HL-60 (cell line): ENCODE results near the gene CROT.
A peak's percentile ranks its signal among the peaks of the same experiment; 100 is the strongest.

ENCODE experiments used
- DNase-seq, 2 experiments: peaks; one replicate each; pipeline ENCODE4 v3.0.0-alpha.2; 2010 to 2020; ENCODE audit warnings: low read depth in 1 of 2, low spot score in 1 of 2
- H3K27ac ChIP-seq: fragments of 250-450 bp; sonication (Bioruptor Pico); replicated peaks from 2 replicates; pipeline ENCODE4 v1.5.1; 2020; ENCODE audit warnings: mild to moderate bottlenecking, moderate library complexity
- H3K27me3 ChIP-seq: fragments of 250-450 bp; sonication (Bioruptor Pico); 2 replicates; pipeline ENCODE4 v1.5.1; 2021; ENCODE audit warnings: mild to moderate bottlenecking, moderate library complexity; ENCODE audit not compliant: insufficient read depth, poor library complexity, severe bottlenecking
- H3K4me3 ChIP-seq: replicated peaks from 2 replicates; pipeline ENCODE4 v1.5.1; 2011; ENCODE audit warnings: mild to moderate bottlenecking, control low read depth, low read length; ENCODE audit not compliant: insufficient read depth
- GABPA ChIP-seq: IDR thresholded peaks from 2 replicates; pipeline ENCODE4 v1.6.1; 2012; ENCODE audit warnings: low read depth
- POLR2AphosphoS5 ChIP-seq: IDR thresholded peaks from 2 replicates; pipeline ENCODE4 v1.6.1; 2012; ENCODE audit warnings: low read depth
- SPI1 ChIP-seq: IDR thresholded peaks from 2 replicates; pipeline ENCODE4 v1.6.1; 2012; ENCODE audit warnings: low read depth, mild to moderate bottlenecking, borderline replicate concordance
- TF ChIP-seq, protein P1 (sequence below): IDR thresholded peaks from 2 replicates; pipeline ENCODE4 v1.6.1; 2012; ENCODE audit warnings: low read depth; ENCODE audit not compliant: insufficient replicate concordance
- TF ChIP-seq, protein P2 (sequence below): IDR thresholded peaks from one replicate; pipeline ENCODE4 v1.5.1; 2011; ENCODE audit warnings: low read length, control low read depth, inconsistent platforms; ENCODE audit not compliant: insufficient read depth

Gene CROT

DNA sequence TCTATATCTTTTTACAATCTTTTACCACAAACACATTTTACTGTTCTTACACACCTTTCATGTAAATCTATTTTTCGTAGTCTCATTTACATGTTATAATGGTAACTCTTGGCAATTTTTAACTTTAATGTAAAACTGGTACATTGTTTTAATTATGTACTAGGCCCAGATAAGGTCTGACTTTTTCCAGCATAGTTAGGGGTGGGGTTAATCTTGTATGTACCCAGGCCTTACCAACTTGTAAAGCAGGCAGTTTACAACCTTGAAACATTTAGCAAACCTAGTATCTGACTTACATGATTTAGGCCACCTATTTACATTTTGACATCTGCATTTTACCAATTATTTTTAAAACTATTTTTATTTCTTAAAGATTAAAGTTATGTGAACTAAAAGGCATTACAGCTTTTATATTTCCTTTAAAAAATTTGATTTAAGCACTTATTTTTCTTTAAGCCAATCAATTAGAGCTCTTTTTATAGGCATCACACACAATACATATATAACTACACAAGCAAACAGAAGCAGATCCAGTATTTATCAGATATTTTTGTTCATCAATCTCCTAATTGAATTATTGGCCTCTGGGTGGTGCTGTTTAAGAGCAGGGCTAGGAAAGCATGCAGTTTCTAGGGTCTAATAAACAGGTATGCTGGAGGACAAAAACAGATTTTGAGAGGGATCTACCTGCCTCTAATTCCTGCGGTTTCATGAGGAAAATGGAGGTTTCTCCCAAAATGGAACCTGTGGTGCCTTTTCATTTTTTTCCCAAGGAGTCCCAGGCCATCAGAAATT, 19.7 kb upstream of the CROT start:
- DNase-seq, result no peak
- no peak for TF ChIP-seq GABPA
- TF ChIP-seq, protein P1, sequence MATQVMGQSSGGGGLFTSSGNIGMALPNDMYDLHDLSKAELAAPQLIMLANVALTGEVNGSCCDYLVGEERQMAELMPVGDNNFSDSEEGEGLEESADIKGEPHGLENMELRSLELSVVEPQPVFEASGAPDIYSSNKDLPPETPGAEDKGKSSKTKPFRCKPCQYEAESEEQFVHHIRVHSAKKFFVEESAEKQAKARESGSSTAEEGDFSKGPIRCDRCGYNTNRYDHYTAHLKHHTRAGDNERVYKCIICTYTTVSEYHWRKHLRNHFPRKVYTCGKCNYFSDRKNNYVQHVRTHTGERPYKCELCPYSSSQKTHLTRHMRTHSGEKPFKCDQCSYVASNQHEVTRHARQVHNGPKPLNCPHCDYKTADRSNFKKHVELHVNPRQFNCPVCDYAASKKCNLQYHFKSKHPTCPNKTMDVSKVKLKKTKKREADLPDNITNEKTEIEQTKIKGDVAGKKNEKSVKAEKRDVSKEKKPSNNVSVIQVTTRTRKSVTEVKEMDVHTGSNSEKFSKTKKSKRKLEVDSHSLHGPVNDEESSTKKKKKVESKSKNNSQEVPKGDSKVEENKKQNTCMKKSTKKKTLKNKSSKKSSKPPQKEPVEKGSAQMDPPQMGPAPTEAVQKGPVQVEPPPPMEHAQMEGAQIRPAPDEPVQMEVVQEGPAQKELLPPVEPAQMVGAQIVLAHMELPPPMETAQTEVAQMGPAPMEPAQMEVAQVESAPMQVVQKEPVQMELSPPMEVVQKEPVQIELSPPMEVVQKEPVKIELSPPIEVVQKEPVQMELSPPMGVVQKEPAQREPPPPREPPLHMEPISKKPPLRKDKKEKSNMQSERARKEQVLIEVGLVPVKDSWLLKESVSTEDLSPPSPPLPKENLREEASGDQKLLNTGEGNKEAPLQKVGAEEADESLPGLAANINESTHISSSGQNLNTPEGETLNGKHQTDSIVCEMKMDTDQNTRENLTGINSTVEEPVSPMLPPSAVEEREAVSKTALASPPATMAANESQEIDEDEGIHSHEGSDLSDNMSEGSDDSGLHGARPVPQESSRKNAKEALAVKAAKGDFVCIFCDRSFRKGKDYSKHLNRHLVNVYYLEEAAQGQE, result no peak
- TF ChIP-seq SPI1, result no peak
- TF ChIP-seq, protein P2, sequence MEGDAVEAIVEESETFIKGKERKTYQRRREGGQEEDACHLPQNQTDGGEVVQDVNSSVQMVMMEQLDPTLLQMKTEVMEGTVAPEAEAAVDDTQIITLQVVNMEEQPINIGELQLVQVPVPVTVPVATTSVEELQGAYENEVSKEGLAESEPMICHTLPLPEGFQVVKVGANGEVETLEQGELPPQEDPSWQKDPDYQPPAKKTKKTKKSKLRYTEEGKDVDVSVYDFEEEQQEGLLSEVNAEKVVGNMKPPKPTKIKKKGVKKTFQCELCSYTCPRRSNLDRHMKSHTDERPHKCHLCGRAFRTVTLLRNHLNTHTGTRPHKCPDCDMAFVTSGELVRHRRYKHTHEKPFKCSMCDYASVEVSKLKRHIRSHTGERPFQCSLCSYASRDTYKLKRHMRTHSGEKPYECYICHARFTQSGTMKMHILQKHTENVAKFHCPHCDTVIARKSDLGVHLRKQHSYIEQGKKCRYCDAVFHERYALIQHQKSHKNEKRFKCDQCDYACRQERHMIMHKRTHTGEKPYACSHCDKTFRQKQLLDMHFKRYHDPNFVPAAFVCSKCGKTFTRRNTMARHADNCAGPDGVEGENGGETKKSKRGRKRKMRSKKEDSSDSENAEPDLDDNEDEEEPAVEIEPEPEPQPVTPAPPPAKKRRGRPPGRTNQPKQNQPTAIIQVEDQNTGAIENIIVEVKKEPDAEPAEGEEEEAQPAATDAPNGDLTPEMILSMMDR, result no peak
- Histone ChIP-seq H3K4me3 (no peak overlapping the region), H3K27me3 (no peaks in the 10 kb centered on the region), H3K27ac (no peak overlapping the region)

DNA sequence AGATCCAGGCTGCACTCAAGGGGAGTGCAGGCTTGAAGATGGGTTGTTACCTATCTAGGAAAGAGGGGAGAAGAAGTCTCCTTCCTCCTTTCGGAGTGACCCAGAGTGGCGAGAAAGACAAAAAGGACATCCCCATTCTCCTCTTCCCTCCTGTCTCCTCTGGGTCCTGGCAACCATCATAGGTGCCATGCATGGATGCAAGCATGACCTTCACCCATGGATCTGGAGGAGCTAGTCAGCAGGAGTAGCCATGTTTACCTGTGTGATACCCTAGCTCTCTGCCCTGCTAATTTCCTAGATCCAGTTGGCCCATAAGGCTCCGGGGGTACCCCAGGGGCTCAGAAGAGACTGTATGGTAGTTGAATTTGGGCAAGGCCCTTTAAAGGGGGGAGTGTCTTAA, 17.2 kb upstream of the CROT start:
- Histone ChIP-seq H3K27me3 (no peaks in the 10 kb centered on the region), H3K4me3 (no peak overlapping the region), H3K27ac (no peak overlapping the region)
- peak in 1 of 2 experiments; percentile 5 for DNase-seq
- TF ChIP-seq POLR2AphosphoS5, result no peak
- TF ChIP-seq, protein P2, result no peak
- TF ChIP-seq GABPA, result no peak
- TF ChIP-seq SPI1, result no peak
- TF ChIP-seq, protein P1, result no peak

DNA sequence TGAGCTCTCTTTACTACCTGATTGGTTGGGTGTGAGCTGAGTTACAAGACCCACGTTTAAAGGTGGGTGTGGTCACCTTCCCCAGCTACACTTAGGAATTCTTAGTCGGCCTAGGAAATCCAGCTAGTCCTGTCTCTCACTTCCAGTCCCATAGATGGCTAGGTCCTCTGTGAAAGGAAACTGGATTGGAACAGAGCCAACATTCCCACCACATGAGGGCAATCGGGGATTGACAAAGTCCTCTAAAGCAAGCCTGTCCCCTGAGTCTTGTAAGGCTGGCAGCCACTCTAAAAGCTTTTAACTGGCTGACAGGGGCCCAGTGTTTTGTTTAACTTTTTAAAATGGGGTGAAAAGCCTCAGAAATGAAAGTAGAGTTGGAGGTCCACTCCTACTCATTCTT, 15.1 kb upstream of the CROT start:
- DNase-seq, result no peak
- H3K4me3 ChIP-seq, result no peak overlapping the region
- TF ChIP-seq, protein P2, result no peak
- TF ChIP-seq SPI1, result no peak
- TF ChIP-seq, protein P1, result no peak
- H3K27me3 ChIP-seq, result no peaks in the 10 kb centered on the region
- no peak overlapping the region for H3K27ac ChIP-seq
